Tibial nerve (tissue), 4 donors: ENCODE data around the gene SMG1.

Experiments
- EP300 ChIP-seq, 2 donors: sonication (generic); formaldehyde crosslinking; IDR thresholded peaks; one replicate each; pipeline ENCODE4 v1.6.1; 2017; ENCODE audit warnings: antibody characterized with exemption in 2 of 2, mild to moderate bottlenecking in 1 of 2
- POLR2A ChIP-seq, 2 donors: fragments of 450-650 bp; IDR thresholded peaks; one replicate each; pipeline ENCODE4 v1.6.1; 2017; ENCODE audit warnings: antibody characterized with exemption in 2 of 2, mild to moderate bottlenecking in 2 of 2, moderate library complexity in 2 of 2
- TF ChIP-seq, protein P1 (sequence below), 5 experiments: fragments of 200-600 bp in 3 of 5; fragments of 450-650 bp in 2 of 5; sonication (generic) in 3 of 5; IDR thresholded peaks; one replicate each; pipeline ENCODE4 v1.5.1; 2016 to 2019; ENCODE audit warnings: antibody characterized with exemption in 5 of 5, mild to moderate bottlenecking in 3 of 5, moderate library complexity in 2 of 5

DNA sequence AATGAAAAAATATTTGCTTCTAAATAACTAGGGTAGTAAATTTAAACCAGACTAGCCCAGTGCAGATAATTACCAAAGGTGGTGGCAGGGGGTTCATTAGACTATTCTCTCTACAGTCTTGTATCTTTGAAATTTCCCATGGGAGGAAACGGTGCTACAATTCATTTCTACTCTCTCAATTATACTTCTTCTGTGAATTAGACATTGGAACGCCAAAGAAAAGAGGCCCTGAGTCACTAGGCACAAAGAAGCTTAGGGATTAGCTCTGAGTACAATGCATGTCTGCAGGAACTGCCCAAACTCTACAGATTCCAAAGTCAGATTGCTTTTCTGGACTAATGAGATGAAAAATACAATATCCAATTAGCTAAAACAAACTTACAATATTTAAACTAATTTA is 94.2 kb downstream of the SMG1 start:
- TF ChIP-seq, protein P1, sequence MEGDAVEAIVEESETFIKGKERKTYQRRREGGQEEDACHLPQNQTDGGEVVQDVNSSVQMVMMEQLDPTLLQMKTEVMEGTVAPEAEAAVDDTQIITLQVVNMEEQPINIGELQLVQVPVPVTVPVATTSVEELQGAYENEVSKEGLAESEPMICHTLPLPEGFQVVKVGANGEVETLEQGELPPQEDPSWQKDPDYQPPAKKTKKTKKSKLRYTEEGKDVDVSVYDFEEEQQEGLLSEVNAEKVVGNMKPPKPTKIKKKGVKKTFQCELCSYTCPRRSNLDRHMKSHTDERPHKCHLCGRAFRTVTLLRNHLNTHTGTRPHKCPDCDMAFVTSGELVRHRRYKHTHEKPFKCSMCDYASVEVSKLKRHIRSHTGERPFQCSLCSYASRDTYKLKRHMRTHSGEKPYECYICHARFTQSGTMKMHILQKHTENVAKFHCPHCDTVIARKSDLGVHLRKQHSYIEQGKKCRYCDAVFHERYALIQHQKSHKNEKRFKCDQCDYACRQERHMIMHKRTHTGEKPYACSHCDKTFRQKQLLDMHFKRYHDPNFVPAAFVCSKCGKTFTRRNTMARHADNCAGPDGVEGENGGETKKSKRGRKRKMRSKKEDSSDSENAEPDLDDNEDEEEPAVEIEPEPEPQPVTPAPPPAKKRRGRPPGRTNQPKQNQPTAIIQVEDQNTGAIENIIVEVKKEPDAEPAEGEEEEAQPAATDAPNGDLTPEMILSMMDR (IDR thresholded peaks at IDR 0.05) = no peak
- TF ChIP-seq EP300 (IDR thresholded peaks at IDR 0.05) = no peak
- no peak for TF ChIP-seq POLR2A (IDR thresholded peaks at IDR 0.05)
